Ascending aorta (tissue), 2 donors: Measurements from ENCODE around the gene NDUFB10. TPM values are rescaled to one million over a fixed set of nuclear protein-coding genes. Genes with fewer than 3 reads are reported as not detected.

ENCODE experiments used
- DNase-seq, 2 donors: peaks; one replicate each; pipeline ENCODE4 v3.0.0-alpha.2; 2019; ENCODE audit warnings: low spot score in 2 of 2
- H3K27ac ChIP-seq, 2 donors: fragments of 200-600 bp; sonication (generic); one replicate each; pipeline ENCODE4 v1.5.1; 2016 to 2017; ENCODE audit warnings: mild to moderate bottlenecking in 1 of 2
- H3K27me3 ChIP-seq: fragments of 200-600 bp; sonication (generic); one replicate; pipeline ENCODE4 v1.5.1; 2017
- H3K36me3 ChIP-seq, 2 donors: fragments of 200-600 bp; sonication (generic); one replicate each; pipeline ENCODE4 v1.5.1; 2016
- H3K4me1 ChIP-seq, 2 donors: fragments of 200-600 bp; sonication (generic); one replicate each; pipeline ENCODE4 v1.5.1; 2016 to 2017; ENCODE audit warnings: mild to moderate bottlenecking in 1 of 2
- H3K4me3 ChIP-seq, 2 donors: fragments of 200-600 bp; sonication (generic); one replicate each; pipeline ENCODE4 v1.5.1; 2016 to 2017; ENCODE audit warnings: mild to moderate bottlenecking in 1 of 2
- H3K9me3 ChIP-seq, 2 donors: fragments of 200-600 bp; sonication (generic); one replicate each; pipeline ENCODE4 v1.5.1; 2016
- CTCF ChIP-seq, 3 experiments: fragments of 200-600 bp in 2 of 3; fragments of 450-650 bp in 1 of 3; sonication (generic) in 2 of 3; IDR thresholded peaks; one replicate each; pipeline ENCODE4 v1.5.1; 2016 to 2019; ENCODE audit warnings: antibody characterized with exemption in 3 of 3, mild to moderate bottlenecking in 1 of 3, moderate library complexity in 1 of 3
- intact Hi-C: fragments of 100-400 bp; cut with DNase I; formaldehyde crosslinking; loops from one replicate; pipeline ENCODE4 v1.15.1; 2023
- total RNA-seq: library from RNA; depleted of rRNA; stranded (reverse); fragments of >200 nt; gene quantifications from one replicate; pipeline ENCODE4 v1.1.0, GENCODE V29; 2016

Gene NDUFB10
- total RNA-seq, 1 donor from 2014 or later = 68.2 TPM

- TF ChIP-seq CTCF (IDR thresholded peaks at IDR 0.05) = no peak
- peaks cover 55 to 67% of the 10 kb centered on the region in 2 donors for H3K36me3 ChIP-seq
- no peak overlapping the region for H3K4me3 ChIP-seq
- no peaks in the 10 kb centered on the region for H3K9me3 ChIP-seq
- peaks cover 6 to 10% of the 10 kb centered on the region in 2 donors for H3K4me1 ChIP-seq
- H3K27ac ChIP-seq = no peak overlapping the region
- no peaks in the 10 kb centered on the region for H3K27me3 ChIP-seq
- intact Hi-C loops = no loop called here
- no peak for DNase-seq
These were observed 42.4 kb downstream of the NDUFB10 start for GRCh38 chr16:2001456-2002355.

- Histone ChIP-seq H3K27ac (no peak overlapping the region), H3K4me3 (no peak overlapping the region), H3K9me3 (no peaks in the 10 kb centered on the region), H3K27me3 (no peaks in the 10 kb centered on the region), H3K4me1 (peaks cover 10 to 16% of the 10 kb centered on the region in 2 donors), H3K36me3 (peaks cover 55 to 58% of the 10 kb centered on the region in 2 donors)
- DNase-seq = no peak
- no peak for TF ChIP-seq CTCF (IDR thresholded peaks at IDR 0.05)
- intact Hi-C loops = no loop called here
These were observed 43.3 kb downstream of the NDUFB10 start for GRCh38 chr16:2002406-2003230.

- TF ChIP-seq CTCF (IDR thresholded peaks at IDR 0.05) = no peak
- peaks cover 13 to 23% of the 10 kb centered on the region in 2 donors for H3K4me1 ChIP-seq
These were observed 44.0 kb downstream of the NDUFB10 start for GRCh38 chr16:2003231-2003826.

GRCh38 chr16:2003827-2004641 lies 44.7 kb downstream of the NDUFB10 start:
- peak overlapping the region in 1 of 2 donors; percentile 25 for H3K4me3 ChIP-seq

More at GRCh38 chr16:2003231-2003826, 44.0 kb downstream of the NDUFB10 start:
- Histone ChIP-seq H3K36me3 (peaks cover 48 to 51% of the 10 kb centered on the region in 2 donors), H3K27me3 (no peaks in the 10 kb centered on the region), H3K27ac (no peak overlapping the region), H3K4me3 (no peak overlapping the region), H3K9me3 (no peaks in the 10 kb centered on the region)
- no peak for DNase-seq
- intact Hi-C loops = no loop called here

More at GRCh38 chr16:2003827-2004641, 44.7 kb downstream of the NDUFB10 start:
- peaks cover 41 to 44% of the 10 kb centered on the region in 2 donors for H3K36me3 ChIP-seq
- DNase-seq = peak in 1 of 2 donors; percentile 85
- peak; percentile 70 to 83 (median 81) for TF ChIP-seq CTCF (IDR thresholded peaks at IDR 0.05)
- peaks cover 17 to 28% of the 10 kb centered on the region in 2 donors for H3K4me1 ChIP-seq
- no peaks in the 10 kb centered on the region for H3K27me3 ChIP-seq
- no peaks in the 10 kb centered on the region for H3K9me3 ChIP-seq
- intact Hi-C loops = no loop called here
- H3K27ac ChIP-seq = no peak overlapping the region
